ENCODE results near the gene SLC4A1. TPM values are rescaled to one million over a fixed set of nuclear protein-coding genes. Genes with fewer than 3 reads are reported as not detected.

The SLC4A1 gene
- polyA plus RNA-seq, 1 of the 3 experiments (the other 2 are of a cell fraction), result not detected

DNA sequence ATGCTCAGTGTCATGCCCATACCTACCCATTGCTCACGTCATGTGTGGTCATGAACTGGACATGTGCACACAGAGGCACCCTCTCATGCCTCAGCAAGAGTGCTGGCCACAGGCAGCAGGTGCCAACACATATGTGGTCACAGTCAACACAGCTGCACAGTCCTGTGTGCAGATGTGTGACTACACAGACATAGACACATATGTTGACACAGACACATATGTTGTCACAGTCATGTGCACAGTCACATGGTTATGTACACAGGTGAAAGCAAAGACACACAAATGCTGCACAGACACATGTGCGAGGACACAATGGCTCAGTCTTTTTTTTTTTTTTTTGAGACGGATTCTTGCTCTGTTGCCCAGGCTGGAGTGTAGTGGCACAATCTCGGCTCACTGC, 11.3 kb downstream of the SLC4A1 start:
- Histone ChIP-seq H3K36me3 (replicated peaks in 1 of 2; ENCODE audit: control insufficient read depth in 1 of 2, insufficient read depth in 2 of 2, low read length in 1 of 2) (no peaks in the 10 kb centered on the region), H2AFZ (ENCODE audit: low read depth) (no peak overlapping the region), H3K4me1 (ENCODE audit: control insufficient read depth in 1 of 2, insufficient read depth in 2 of 2, low read depth in 1 of 2, low read length in 1 of 2) (no peaks in the 10 kb centered on the region; a peak in 1 of 4 replicates), H3F3A (replicated peaks; ENCODE audit: insufficient read depth) (no peaks in the 10 kb centered on the region), H3K4me2 (no peak overlapping the region), H3K79me2 (ENCODE audit: insufficient read depth) (no peaks in the 10 kb centered on the region), H3K9me3 (no peaks in the 10 kb centered on the region), H3K9ac (no peak overlapping the region), H4K20me1 (ENCODE audit: insufficient read depth) (no peaks in the 10 kb centered on the region), H3K9me2 (no peaks in the 10 kb centered on the region), H3K27ac (ENCODE audit: low read depth in 2 of 2, low read length in 1 of 2) (no peak overlapping the region), H3K4me3 (ENCODE audit: low read depth in 2 of 2, low read length in 1 of 2) (no peak overlapping the region), H3K27me3 (ENCODE audit: insufficient read depth) (no peaks in the 10 kb centered on the region)
- ChIA-PET CTCF (interaction anchor here (0.7 kb wide), 1 partner anchor 13 kb away, joined by 3 read pairs; no protein-coding TSS in a partner anchor), POLR2A (no interaction called here)
- WGBS (ENCODE audit: low lambda C conversion rate), result 53% methylated on average over 4 of the region's 4 CpGs
- no peak for DNase-seq
- TF ChIP-seq MEF2A (IDR thresholded peaks at IDR 0.05; ENCODE audit: borderline replicate concordance, low read depth), result no peak
- TF ChIP-seq FOXM1 (IDR thresholded peaks at IDR 0.05; ENCODE audit: low read depth), result no peak
- no peak for TF ChIP-seq MXI1 (IDR thresholded peaks at IDR 0.05; ENCODE audit: low read depth, low read length)
- TF ChIP-seq RCOR1 (IDR thresholded peaks at IDR 0.05; ENCODE audit: low read length), result no peak
- no peak for TF ChIP-seq SIN3A (IDR thresholded peaks at IDR 0.05; ENCODE audit: borderline replicate concordance, low read depth, low read length)
- no peak for TF ChIP-seq CHD2 (IDR thresholded peaks at IDR 0.05; ENCODE audit: low read length, partially characterized antibody)
- TF ChIP-seq, protein P1, sequence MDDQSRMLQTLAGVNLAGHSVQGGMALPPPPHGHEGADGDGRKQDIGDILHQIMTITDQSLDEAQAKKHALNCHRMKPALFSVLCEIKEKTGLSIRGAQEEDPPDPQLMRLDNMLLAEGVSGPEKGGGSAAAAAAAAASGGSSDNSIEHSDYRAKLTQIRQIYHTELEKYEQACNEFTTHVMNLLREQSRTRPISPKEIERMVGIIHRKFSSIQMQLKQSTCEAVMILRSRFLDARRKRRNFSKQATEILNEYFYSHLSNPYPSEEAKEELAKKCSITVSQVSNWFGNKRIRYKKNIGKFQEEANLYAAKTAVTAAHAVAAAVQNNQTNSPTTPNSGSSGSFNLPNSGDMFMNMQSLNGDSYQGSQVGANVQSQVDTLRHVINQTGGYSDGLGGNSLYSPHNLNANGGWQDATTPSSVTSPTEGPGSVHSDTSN (IDR thresholded peaks at IDR 0.05), result no peak
- no peak for TF ChIP-seq FOSL2 (IDR thresholded peaks at IDR 0.05; ENCODE audit: borderline replicate concordance, low read depth)
- TF ChIP-seq TEAD4 (IDR thresholded peaks at IDR 0.05; ENCODE audit: borderline replicate concordance, insufficient read depth), result no peak
- TF ChIP-seq EP300 (IDR thresholded peaks at IDR 0.05; ENCODE audit: borderline replicate concordance in 1 of 2, low read depth in 1 of 2, low read length in 1 of 2), result no peak
- no peak for TF ChIP-seq RFX5 (IDR thresholded peaks at IDR 0.05; ENCODE audit: low read length)
- TF ChIP-seq, protein P2, sequence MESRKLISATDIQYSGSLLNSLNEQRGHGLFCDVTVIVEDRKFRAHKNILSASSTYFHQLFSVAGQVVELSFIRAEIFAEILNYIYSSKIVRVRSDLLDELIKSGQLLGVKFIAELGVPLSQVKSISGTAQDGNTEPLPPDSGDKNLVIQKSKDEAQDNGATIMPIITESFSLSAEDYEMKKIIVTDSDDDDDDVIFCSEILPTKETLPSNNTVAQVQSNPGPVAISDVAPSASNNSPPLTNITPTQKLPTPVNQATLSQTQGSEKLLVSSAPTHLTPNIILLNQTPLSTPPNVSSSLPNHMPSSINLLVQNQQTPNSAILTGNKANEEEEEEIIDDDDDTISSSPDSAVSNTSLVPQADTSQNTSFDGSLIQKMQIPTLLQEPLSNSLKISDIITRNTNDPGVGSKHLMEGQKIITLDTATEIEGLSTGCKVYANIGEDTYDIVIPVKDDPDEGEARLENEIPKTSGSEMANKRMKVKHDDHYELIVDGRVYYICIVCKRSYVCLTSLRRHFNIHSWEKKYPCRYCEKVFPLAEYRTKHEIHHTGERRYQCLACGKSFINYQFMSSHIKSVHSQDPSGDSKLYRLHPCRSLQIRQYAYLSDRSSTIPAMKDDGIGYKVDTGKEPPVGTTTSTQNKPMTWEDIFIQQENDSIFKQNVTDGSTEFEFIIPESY (IDR thresholded peaks at IDR 0.05; ENCODE audit: borderline replicate concordance, low read depth), result no peak
- no peak for TF ChIP-seq SMC3 (IDR thresholded peaks at IDR 0.05; ENCODE audit: low read depth, low read length)
- no peak for TF ChIP-seq GATA2 (CRISPR knock-in tag; IDR thresholded peaks at IDR 0.05)
- no peak for TF ChIP-seq USF2 (IDR thresholded peaks at IDR 0.05; ENCODE audit: borderline replicate concordance, low read depth, low read length)
- TF ChIP-seq NRF1 (IDR thresholded peaks at IDR 0.05; ENCODE audit: low read depth, low read length), result no peak
- no peak for TF ChIP-seq RAD21 (IDR thresholded peaks at IDR 0.05; ENCODE audit: low read length)
- no peak for TF ChIP-seq ELF1 (IDR thresholded peaks at IDR 0.05)
- no peak for TF ChIP-seq TCF12 (IDR thresholded peaks at IDR 0.05)
